ENCODE data around the gene KPNA1.

The KPNA1 gene

GRCh38 chr3:122435950-122436349 lies 78.8 kb downstream of the KPNA1 start:
- no peak for DNase-seq
- in situ Hi-C loops (cut with MboI; ENCODE audit: low pct_unique_long_range_greater_than_20kb, low sequenced_read_pairs), result no loop called here

GRCh38 chr3:122430371-122430770 lies 84.4 kb downstream of the KPNA1 start:
- in situ Hi-C loops (cut with MboI; ENCODE audit: low pct_unique_long_range_greater_than_20kb, low sequenced_read_pairs), result no loop called here
- DNase-seq, result no peak

GRCh38 chr3:122427857-122428471 lies 86.8 kb downstream of the KPNA1 start:
- in situ Hi-C loops (cut with MboI; ENCODE audit: low pct_unique_long_range_greater_than_20kb, low sequenced_read_pairs), result no loop called here
- DNase-seq, result no peak

DNA sequence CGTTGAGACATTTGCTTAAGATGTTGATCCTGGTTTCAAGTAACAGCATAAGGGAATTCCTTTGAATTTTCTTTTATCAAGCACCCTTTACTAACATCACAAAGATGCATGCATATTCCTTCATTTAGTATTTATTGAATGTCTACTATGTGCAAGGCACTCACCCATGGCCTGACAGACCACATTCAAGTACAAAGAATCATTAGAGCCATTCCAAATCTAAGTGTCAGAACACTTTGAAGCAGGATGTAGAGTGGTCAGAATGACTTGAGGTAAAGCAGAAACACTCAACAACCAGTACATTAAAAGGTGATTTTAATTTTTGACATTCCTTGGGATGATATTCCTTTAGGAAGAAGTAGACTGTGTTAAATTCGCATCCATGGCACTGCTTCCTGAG lies 92.9 kb downstream of the KPNA1 start:
- in situ Hi-C loops (cut with MboI; ENCODE audit: low pct_unique_long_range_greater_than_20kb, low sequenced_read_pairs), result no loop called here
- DNase-seq, result no peak

DNA sequence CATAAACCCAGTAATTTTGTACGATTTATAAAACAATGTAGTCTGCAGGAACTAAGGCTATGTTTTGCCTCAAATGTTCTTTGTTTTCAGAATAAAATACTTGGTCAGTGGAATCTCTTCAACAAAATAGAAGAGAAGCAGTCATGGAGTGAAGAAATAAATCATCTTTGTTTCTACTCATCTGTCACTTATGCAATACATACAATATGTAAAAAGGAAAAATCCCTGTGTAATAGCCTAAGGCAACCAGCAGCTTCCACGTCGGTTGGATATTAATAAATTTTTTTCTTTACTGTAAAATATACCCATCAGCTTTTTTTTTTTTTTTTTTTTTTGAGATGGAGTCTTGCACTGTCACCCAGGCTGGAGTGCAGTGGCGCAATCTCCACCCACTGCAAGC lies 93.6 kb downstream of the KPNA1 start:
- DNase-seq, result no peak
- in situ Hi-C loops (cut with MboI; ENCODE audit: low pct_unique_long_range_greater_than_20kb, low sequenced_read_pairs), result no loop called here

DNA sequence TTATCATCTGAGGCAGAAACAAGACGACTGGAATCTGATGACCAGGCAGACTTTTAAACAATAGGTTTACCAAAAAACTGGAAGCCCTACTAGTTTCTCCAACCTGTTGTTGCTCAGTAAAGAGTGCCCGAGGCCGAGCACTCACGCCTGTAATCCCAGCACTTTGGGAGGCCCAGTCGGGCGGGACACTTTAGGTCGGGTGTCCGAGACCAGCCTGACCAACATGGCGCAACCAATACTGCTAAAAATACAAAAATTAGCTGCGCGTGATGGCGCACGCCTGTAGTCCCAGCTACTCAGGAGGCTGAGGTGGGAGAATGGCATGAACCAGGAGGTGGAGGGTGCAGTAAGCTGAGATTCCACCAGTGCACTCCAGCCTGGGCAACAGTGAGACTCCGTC lies 97.8 kb downstream of the KPNA1 start:
- peak; percentile 12 for DNase-seq
- in situ Hi-C loops (cut with MboI; ENCODE audit: low pct_unique_long_range_greater_than_20kb, low sequenced_read_pairs), result no loop called here

DNA sequence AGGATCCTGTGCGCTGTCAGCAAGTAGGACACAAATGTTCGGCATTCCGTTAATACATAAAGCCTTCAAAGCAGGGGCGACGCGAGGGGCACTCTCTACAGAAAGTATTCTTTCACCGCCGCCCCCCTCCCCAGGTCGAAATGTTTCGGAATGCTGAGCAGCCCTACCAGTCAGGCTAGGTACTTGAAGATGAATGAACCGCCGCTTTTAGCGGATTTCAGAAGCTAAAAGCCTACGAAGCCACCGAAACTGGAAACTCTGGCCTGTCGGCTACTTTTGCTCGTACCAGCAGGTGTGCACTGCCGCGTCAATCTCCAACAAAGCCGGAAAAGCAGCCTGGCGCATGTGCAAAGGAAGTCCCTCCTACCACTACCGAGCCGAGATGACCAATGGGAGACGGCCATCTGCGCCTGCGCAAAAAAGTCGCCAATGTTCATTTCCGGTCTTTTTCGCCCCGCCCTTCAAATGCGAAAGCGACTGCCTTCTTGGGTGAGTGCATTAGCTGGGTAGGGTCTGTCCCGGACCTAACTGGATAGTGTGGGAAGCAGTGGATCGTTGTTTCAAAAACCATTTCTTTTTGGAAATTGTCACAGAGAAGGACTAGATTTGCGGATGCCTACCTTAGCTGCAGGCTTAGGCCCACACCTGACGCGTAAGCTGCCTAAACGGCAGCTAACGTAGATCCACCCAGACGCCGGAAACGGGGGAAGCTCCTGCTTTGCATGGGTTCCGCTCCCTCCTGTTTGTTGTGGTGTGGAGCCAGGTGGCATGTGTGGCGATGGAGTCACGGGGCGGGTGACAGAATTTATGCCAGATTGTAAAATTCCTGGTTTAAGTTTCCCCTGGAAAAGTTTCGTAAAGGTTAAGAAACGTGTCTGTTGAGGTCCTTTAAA lies 98.7 kb downstream of the KPNA1 start, which contains the start of gene WDR5B:
Gene WDR5B, minus strand, starts transcription at position 301 of the 893 bp plus-strand sequence. CDS start 534 bp downstream, outside the sequence.
- in situ Hi-C loops (cut with MboI; ENCODE audit: low pct_unique_long_range_greater_than_20kb, low sequenced_read_pairs), result no loop called here
- peak; percentile 99 for DNase-seq

- in situ Hi-C loops (cut with MboI; ENCODE audit: low pct_unique_long_range_greater_than_20kb, low sequenced_read_pairs), result no loop called here
Measured at GRCh38 chr3:122415104-122415744, 99.5 kb downstream of the KPNA1 start.

DNA sequence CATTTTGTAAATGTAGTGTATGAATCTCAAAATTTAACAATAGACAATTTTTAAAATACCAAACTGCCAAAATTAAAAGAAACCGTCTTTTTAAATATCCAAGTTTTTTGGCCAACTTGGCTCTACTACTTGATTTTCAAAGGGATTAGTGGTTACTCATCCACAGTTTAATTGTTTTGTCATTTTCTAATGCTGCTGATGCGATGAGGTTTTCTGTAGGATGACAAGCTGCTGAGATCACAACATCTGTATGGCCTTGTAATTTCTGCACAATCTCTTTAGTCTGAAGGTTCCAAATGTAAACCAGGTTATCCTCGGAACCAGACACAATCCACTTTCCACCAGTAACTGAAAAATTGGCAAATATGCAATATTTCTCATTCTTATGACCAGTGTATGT lies 100.3 kb downstream of the KPNA1 start:
- in situ Hi-C loops (cut with MboI; ENCODE audit: low pct_unique_long_range_greater_than_20kb, low sequenced_read_pairs), result no loop called here
- no peak for DNase-seq

More at GRCh38 chr3:122415104-122415744, 99.5 kb downstream of the KPNA1 start:
- peak; percentile 55 for DNase-seq

- in situ Hi-C loops (cut with MboI; ENCODE audit: low pct_unique_long_range_greater_than_20kb, low sequenced_read_pairs), result no loop called here
Measured at GRCh38 chr3:122410639-122411038, 104.1 kb downstream of the KPNA1 start.

GRCh38 chr3:122410111-122410510 lies 104.6 kb downstream of the KPNA1 start:
- DNase-seq, result no peak
- in situ Hi-C loops (cut with MboI; ENCODE audit: low pct_unique_long_range_greater_than_20kb, low sequenced_read_pairs), result no loop called here

More at GRCh38 chr3:122410639-122411038, 104.1 kb downstream of the KPNA1 start:
- DNase-seq, result no peak

- in situ Hi-C loops (cut with MboI; ENCODE audit: low pct_unique_long_range_greater_than_20kb, low sequenced_read_pairs), result no loop called here
Measured at GRCh38 chr3:122409446-122409845, 105.3 kb downstream of the KPNA1 start.

DNA sequence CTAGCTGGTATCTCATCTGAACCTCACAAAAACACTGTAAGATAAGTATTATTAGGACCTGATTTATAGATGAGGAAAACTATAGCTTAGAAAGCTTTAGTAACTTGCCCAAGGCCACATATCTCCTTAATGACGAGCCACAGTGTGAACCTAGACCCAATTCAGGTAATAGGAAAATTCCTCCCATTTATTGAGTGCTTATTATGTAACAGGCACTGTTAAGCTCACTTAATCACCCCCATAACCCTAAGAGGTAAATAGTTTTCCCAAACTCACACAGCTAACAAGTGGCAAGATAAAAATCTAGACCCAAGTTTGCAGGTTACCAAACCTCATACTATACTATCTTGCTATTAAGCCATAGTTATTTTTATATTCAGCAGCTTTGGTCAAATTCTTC lies 106.8 kb downstream of the KPNA1 start:
- in situ Hi-C loops (cut with MboI; ENCODE audit: low pct_unique_long_range_greater_than_20kb, low sequenced_read_pairs), result no loop called here

More at GRCh38 chr3:122409446-122409845, 105.3 kb downstream of the KPNA1 start:
- DNase-seq, result peak; percentile 69

DNA sequence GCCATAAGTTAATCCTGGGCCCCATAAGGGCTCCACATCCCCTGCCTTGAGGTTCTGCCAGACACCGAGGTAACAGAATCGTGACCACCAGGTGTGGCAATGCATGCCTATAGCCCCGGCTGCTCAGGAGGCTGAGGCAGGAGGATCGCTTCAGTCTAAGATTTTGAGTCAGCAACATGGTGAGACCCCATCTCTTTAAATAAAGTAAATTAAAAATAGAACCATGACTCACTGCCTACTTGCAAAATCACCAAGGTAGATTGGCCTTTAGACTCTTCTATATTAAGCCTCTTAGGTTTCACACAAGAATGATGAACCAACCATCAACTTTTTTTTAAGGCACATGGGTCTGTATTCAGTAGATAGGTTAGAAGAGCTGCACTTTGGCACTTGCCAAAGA lies 108.5 kb downstream of the KPNA1 start:
- no peak for DNase-seq
- in situ Hi-C loops (cut with MboI; ENCODE audit: low pct_unique_long_range_greater_than_20kb, low sequenced_read_pairs), result no loop called here

More for the DNA sequence above, 106.8 kb downstream of the KPNA1 start:
- DNase-seq, result no peak

- in situ Hi-C loops (cut with MboI; ENCODE audit: low pct_unique_long_range_greater_than_20kb, low sequenced_read_pairs), result no loop called here
Measured at GRCh38 chr3:122405015-122405414, 109.7 kb downstream of the KPNA1 start.

GRCh38 chr3:122403489-122403888 lies 111.2 kb downstream of the KPNA1 start:
- no peak for DNase-seq
- in situ Hi-C loops (cut with MboI; ENCODE audit: low pct_unique_long_range_greater_than_20kb, low sequenced_read_pairs), result no loop called here

More at GRCh38 chr3:122405015-122405414, 109.7 kb downstream of the KPNA1 start:
- DNase-seq, result no peak

- DNase-seq, result no peak
- in situ Hi-C loops (cut with MboI; ENCODE audit: low pct_unique_long_range_greater_than_20kb, low sequenced_read_pairs), result no loop called here
Measured at GRCh38 chr3:122398920-122399319, 115.8 kb downstream of the KPNA1 start.

- in situ Hi-C loops (cut with MboI; ENCODE audit: low pct_unique_long_range_greater_than_20kb, low sequenced_read_pairs), result no loop called here
- no peak for DNase-seq
Measured at GRCh38 chr3:122397201-122397600, 117.5 kb downstream of the KPNA1 start.

DNA sequence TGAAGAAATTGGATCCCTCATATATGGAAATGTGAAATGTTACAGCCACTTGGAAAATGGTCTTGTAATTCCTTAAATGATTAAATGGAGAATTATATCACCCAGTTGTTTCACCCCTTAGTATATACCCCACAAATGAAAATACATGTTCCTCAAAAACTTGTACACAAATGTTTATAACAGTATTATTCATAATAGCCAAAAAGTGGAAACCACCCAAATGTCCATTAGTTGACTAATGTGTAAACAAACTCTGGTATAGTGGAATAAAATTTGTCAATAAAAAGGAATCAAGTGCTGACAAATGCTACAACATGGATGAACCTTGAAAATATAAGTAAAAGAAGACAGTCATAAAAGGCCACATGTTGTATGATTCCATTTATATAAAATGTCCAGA lies 118.2 kb downstream of the KPNA1 start:
- in situ Hi-C loops (cut with MboI; ENCODE audit: low pct_unique_long_range_greater_than_20kb, low sequenced_read_pairs), result no loop called here
- no peak for DNase-seq

GRCh38 chr3:122395582-122395981 lies 119.2 kb downstream of the KPNA1 start:
- in situ Hi-C loops (cut with MboI; ENCODE audit: low pct_unique_long_range_greater_than_20kb, low sequenced_read_pairs), result no loop called here
- DNase-seq, result no peak

Data from KBM-7 (cell line).